Natural killer cell (primary cell): ENCODE data around the gene HSF5. TPM values are rescaled to one million over a fixed set of nuclear protein-coding genes. Genes with fewer than 3 reads are reported as not detected.

Experiments used
- ATAC-seq, 3 donors: fragments of 150-1000 bp in 2 of 3; fragments of 200-7000 bp in 1 of 3; cut with Tn5 transposase; 1 replicate in 1 of 3; 2 replicates in 2 of 3; pipeline ENCODE4 v1.10.0; 2021; ENCODE audit warnings: mild to moderate bottlenecking in 2 of 3, moderate library complexity in 2 of 3
- DNase-seq, 2 donors: peaks; one replicate each; pipeline versions ENCODE4 v3.0.0 to v3.0.0-alpha.2; 2013 to 2021; ENCODE audit warnings: mixed read lengths in 1 of 2
- H3K27ac ChIP-seq: one replicate; pipeline ENCODE4 v1.5.1; 2013; ENCODE audit warnings: mild to moderate bottlenecking, low read length
- H3K27me3 ChIP-seq: one replicate; pipeline ENCODE4 v1.6.1; 2013; ENCODE audit warnings: low read length; ENCODE audit not compliant: control insufficient read depth, insufficient read depth
- H3K36me3 ChIP-seq: one replicate; pipeline ENCODE4 v1.6.1; 2013; ENCODE audit warnings: low read length; ENCODE audit not compliant: control insufficient read depth, insufficient read depth
- H3K4me1 ChIP-seq: one replicate; pipeline ENCODE4 v1.6.1; 2013; ENCODE audit warnings: low read length; ENCODE audit not compliant: control insufficient read depth, insufficient read depth
- H3K4me3 ChIP-seq: one replicate; pipeline ENCODE4 v1.5.1; 2013; ENCODE audit warnings: low read length
- H3K9me3 ChIP-seq: one replicate; pipeline ENCODE4 v1.6.1; 2013; ENCODE audit warnings: low read length; ENCODE audit not compliant: control insufficient read depth, insufficient read depth
- H3K27ac Mint-ChIP-seq, 2 donors: one replicate each; pipeline ENCODE4 v1.8.0; 2022; ENCODE audit warnings: mild to moderate bottlenecking in 2 of 2, mixed read lengths in 2 of 2, moderate library complexity in 1 of 2
- H3K27me3 Mint-ChIP-seq, 2 donors: one replicate each; pipeline ENCODE4 v1.8.0; 2022; ENCODE audit warnings: low read depth in 2 of 2, mixed read lengths in 2 of 2
- H3K36me3 Mint-ChIP-seq: one replicate; pipeline ENCODE4 v1.8.0; 2022; ENCODE audit warnings: mixed read lengths
- H3K4me1 Mint-ChIP-seq, 2 donors: one replicate each; pipeline ENCODE4 v1.8.0; 2022; ENCODE audit warnings: mixed read lengths in 2 of 2
- H3K4me3 Mint-ChIP-seq: one replicate; pipeline ENCODE4 v1.8.0; 2022; ENCODE audit warnings: mild to moderate bottlenecking, moderate library complexity, mixed read lengths
- H3K9me3 Mint-ChIP-seq, 2 donors: one replicate each; pipeline ENCODE4 v1.8.0; 2022; ENCODE audit warnings: mixed read lengths in 2 of 2
- CTCF ChIP-seq: fragments of 200-600 bp; IDR thresholded peaks from one replicate; pipeline ENCODE4 v1.8.0; 2022; ENCODE audit warnings: antibody characterized with exemption
- WGBS: methylation state at CpG from one replicate; pipeline ENCODE4 v1.1.7; 2013; ENCODE audit warnings: missing lambda C conversion rate; ENCODE audit not compliant: insufficient coverage; 5-methylcytosine and 5-hydroxymethylcytosine counted together
- intact Hi-C: fragments of 100-400 bp; cut with micrococcal nuclease; formaldehyde crosslinking; loops from one replicate; pipeline ENCODE4 v1.14.2; 2022
- total RNA-seq, 4 donors: library from RNA; stranded (reverse); fragments of 120-200 nt in 1 of 4; gene quantifications; one replicate each; pipeline versions ENCODE4 v1.2.3 to v1.2.4, GENCODE V29; 2013 to 2022

Gene HSF5
- total RNA-seq, 3 donors from 2014 or later (not counting 1 experiment from before 2014, with no cell fraction given), result 0.45 to 1.00 (median 0.94) TPM

GRCh38 chr17:58415371-58416055, 72.7 kb downstream of the HSF5 start:
- Histone ChIP-seq H3K27ac (no peak overlapping the region), H3K9me3 (no peaks in the 10 kb centered on the region), H3K4me3 (no peak overlapping the region), H3K4me1 (peaks cover 5% of the 10 kb centered on the region), H3K36me3 (no peaks in the 10 kb centered on the region), H3K27me3 (no peaks in the 10 kb centered on the region)
- ATAC-seq (no peak), DNase-seq (no peak)
- WGBS, result 97% methylated on average over 6 of the region's 6 CpGs
- H3K27ac Mint-ChIP-seq, result no peak overlapping the region
- no peaks in the 10 kb centered on the region for H3K36me3 Mint-ChIP-seq
- no peak overlapping the region for H3K4me3 Mint-ChIP-seq
- H3K4me1 Mint-ChIP-seq, result peaks cover 13 to 15% of the 10 kb centered on the region in 2 donors
- no peaks in the 10 kb centered on the region for H3K9me3 Mint-ChIP-seq
- intact Hi-C loops, result no loop called here
- H3K27me3 Mint-ChIP-seq, result no peaks in the 10 kb centered on the region
- no peak for TF ChIP-seq CTCF

GRCh38 chr17:58414596-58414997, 73.6 kb downstream of the HSF5 start:
- WGBS, result 93% methylated on average over 2 of the region's 3 CpGs
- ATAC-seq, result no peak
- Histone ChIP-seq H3K27ac (no peak overlapping the region), H3K4me3 (no peak overlapping the region), H3K4me1 (peaks cover 5% of the 10 kb centered on the region), H3K36me3 (no peaks in the 10 kb centered on the region), H3K27me3 (no peaks in the 10 kb centered on the region), H3K9me3 (no peaks in the 10 kb centered on the region)
- Mint-ChIP-seq H3K4me1 (peaks cover 13 to 15% of the 10 kb centered on the region in 2 donors), H3K9me3 (no peaks in the 10 kb centered on the region), H3K36me3 (no peaks in the 10 kb centered on the region), H3K4me3 (no peak overlapping the region), H3K27me3 (no peaks in the 10 kb centered on the region), H3K27ac (no peak overlapping the region)
- TF ChIP-seq CTCF, result no peak
- DNase-seq, result no peak
- intact Hi-C loops, result no loop called here

GRCh38 chr17:58413684-58414083, 74.5 kb downstream of the HSF5 start:
- Mint-ChIP-seq H3K36me3 (no peaks in the 10 kb centered on the region), H3K4me1 (peaks cover 13 to 15% of the 10 kb centered on the region in 2 donors), H3K27ac (no peak overlapping the region), H3K9me3 (no peaks in the 10 kb centered on the region), H3K4me3 (no peak overlapping the region), H3K27me3 (no peaks in the 10 kb centered on the region)
- Histone ChIP-seq H3K4me1 (peaks cover 5% of the 10 kb centered on the region), H3K27me3 (no peaks in the 10 kb centered on the region), H3K4me3 (no peak overlapping the region), H3K9me3 (no peaks in the 10 kb centered on the region), H3K27ac (no peak overlapping the region), H3K36me3 (no peaks in the 10 kb centered on the region)
- intact Hi-C loops, result no loop called here
- WGBS, result 95% methylated on average over 2 of the region's 2 CpGs
- no peak for ATAC-seq
- DNase-seq, result no peak
- no peak for TF ChIP-seq CTCF
